Tibial artery (tissue), 4 donors: Measurements from ENCODE around the gene NKX1-2.

Experiments used
- DNase-seq, 2 donors: peaks; one replicate each; pipeline ENCODE4 v3.0.0-alpha.2; 2019
- H3K27ac ChIP-seq, 2 donors: fragments of 200-600 bp; sonication (generic) in 1 of 2; 1 replicate in 1 of 2; 2 replicates in 1 of 2; pipeline ENCODE4 v1.5.1; 2018 to 2019; ENCODE audit warnings: mild to moderate bottlenecking in 1 of 2
- H3K27me3 ChIP-seq, 2 donors: fragments of 200-600 bp; sonication (generic) in 1 of 2; one replicate each; pipeline versions ENCODE4 v1.5.1 to v1.6.0; 2016 to 2019
- H3K36me3 ChIP-seq, 3 donors: fragments of 200-600 bp; sonication (generic) in 2 of 3; one replicate each; pipeline ENCODE4 v1.5.1; 2016 to 2019; ENCODE audit warnings: mild to moderate bottlenecking in 2 of 3
- H3K4me1 ChIP-seq, 4 donors: fragments of 200-600 bp; sonication (generic) in 2 of 4; 1 replicate in 3 of 4; 2 replicates in 1 of 4; pipeline ENCODE4 v1.5.1; 2016 to 2019
- H3K4me3 ChIP-seq, 2 donors: fragments of 200-600 bp; sonication (generic) in 1 of 2; 1 replicate in 1 of 2; 2 replicates in 1 of 2; pipeline ENCODE4 v1.5.1; 2018 to 2019; ENCODE audit warnings: mild to moderate bottlenecking in 2 of 2
- H3K9me3 ChIP-seq, 3 donors: fragments of 200-600 bp; sonication (generic) in 1 of 3; one replicate each; pipeline ENCODE4 v1.5.1; 2016 to 2019
- intact Hi-C: fragments of 100-400 bp; cut with DNase I; formaldehyde crosslinking; loops from one replicate; pipeline ENCODE4 v1.15.0; 2023; ENCODE audit warnings: low total_unique reads
- TF ChIP-seq, protein P1 (sequence below), 2 experiments: fragments of 200-600 bp in 1 of 2; fragments of 450-650 bp in 1 of 2; IDR thresholded peaks; one replicate each; pipeline ENCODE4 v1.5.1; 2017 to 2019; ENCODE audit warnings: antibody characterized with exemption in 2 of 2, mild to moderate bottlenecking in 1 of 2, moderate library complexity in 1 of 2

Gene NKX1-2

GRCh38 chr10:124469956-124470484 lies 20.2 kb upstream of the NKX1-2 start:
- intact Hi-C loops = loop anchor here (5.0 kb wide), 1 partner anchor 672 kb away; no protein-coding TSS in a partner anchor

DNA sequence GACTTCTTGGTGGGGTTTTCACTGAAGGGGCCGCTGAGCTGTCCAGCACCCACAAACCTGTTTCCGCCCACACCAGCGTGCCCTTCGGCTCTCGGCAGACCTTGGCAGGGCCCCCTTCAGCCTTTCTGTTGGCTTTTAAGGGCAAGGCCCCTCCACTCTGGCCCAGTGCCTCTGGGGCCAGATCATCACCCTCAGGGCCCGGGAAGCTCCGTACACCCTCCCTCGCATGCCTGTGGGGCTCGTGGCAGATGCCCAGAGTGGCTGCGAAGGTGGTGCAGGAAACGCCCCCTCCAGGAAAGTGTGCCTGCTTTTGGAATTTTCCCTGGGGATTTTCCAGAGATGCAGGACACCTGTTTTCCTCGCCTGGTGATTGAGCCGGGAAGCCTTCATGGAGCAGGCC lies 18.8 kb upstream of the NKX1-2 start:
- Histone ChIP-seq H3K9me3 (no peaks in the 10 kb centered on the region), H3K4me1 (no peaks in the 10 kb centered on the region), H3K27ac (no peak overlapping the region), H3K4me3 (no peak overlapping the region), H3K36me3 (no peaks in the 10 kb centered on the region), H3K27me3 (no peaks in the 10 kb centered on the region)
- TF ChIP-seq, protein P1, sequence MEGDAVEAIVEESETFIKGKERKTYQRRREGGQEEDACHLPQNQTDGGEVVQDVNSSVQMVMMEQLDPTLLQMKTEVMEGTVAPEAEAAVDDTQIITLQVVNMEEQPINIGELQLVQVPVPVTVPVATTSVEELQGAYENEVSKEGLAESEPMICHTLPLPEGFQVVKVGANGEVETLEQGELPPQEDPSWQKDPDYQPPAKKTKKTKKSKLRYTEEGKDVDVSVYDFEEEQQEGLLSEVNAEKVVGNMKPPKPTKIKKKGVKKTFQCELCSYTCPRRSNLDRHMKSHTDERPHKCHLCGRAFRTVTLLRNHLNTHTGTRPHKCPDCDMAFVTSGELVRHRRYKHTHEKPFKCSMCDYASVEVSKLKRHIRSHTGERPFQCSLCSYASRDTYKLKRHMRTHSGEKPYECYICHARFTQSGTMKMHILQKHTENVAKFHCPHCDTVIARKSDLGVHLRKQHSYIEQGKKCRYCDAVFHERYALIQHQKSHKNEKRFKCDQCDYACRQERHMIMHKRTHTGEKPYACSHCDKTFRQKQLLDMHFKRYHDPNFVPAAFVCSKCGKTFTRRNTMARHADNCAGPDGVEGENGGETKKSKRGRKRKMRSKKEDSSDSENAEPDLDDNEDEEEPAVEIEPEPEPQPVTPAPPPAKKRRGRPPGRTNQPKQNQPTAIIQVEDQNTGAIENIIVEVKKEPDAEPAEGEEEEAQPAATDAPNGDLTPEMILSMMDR (IDR thresholded peaks at IDR 0.05) = no peak
- no peak for DNase-seq
- intact Hi-C loops = no loop called here

More at GRCh38 chr10:124469956-124470484, 20.2 kb upstream of the NKX1-2 start:
- Histone ChIP-seq H3K4me1 (no peaks in the 10 kb centered on the region), H3K27me3 (no peaks in the 10 kb centered on the region), H3K9me3 (no peaks in the 10 kb centered on the region), H3K4me3 (no peak overlapping the region), H3K27ac (no peak overlapping the region), H3K36me3 (no peaks in the 10 kb centered on the region)
- no peak for DNase-seq
- TF ChIP-seq, protein P1 (IDR thresholded peaks at IDR 0.05) = no peak

GRCh38 chr10:124467165-124467564 lies 17.3 kb upstream of the NKX1-2 start:
- H3K27ac ChIP-seq = no peak overlapping the region
- H3K27me3 ChIP-seq = no peaks in the 10 kb centered on the region
- H3K36me3 ChIP-seq = no peaks in the 10 kb centered on the region
- TF ChIP-seq, protein P1 (IDR thresholded peaks at IDR 0.05) = no peak
- H3K4me3 ChIP-seq = no peak overlapping the region
- DNase-seq = no peak
- intact Hi-C loops = no loop called here
- H3K4me1 ChIP-seq = peaks cover 0 to 3% (median 0%) of the 10 kb centered on the region in 4 donors
- H3K9me3 ChIP-seq = no peaks in the 10 kb centered on the region

DNA sequence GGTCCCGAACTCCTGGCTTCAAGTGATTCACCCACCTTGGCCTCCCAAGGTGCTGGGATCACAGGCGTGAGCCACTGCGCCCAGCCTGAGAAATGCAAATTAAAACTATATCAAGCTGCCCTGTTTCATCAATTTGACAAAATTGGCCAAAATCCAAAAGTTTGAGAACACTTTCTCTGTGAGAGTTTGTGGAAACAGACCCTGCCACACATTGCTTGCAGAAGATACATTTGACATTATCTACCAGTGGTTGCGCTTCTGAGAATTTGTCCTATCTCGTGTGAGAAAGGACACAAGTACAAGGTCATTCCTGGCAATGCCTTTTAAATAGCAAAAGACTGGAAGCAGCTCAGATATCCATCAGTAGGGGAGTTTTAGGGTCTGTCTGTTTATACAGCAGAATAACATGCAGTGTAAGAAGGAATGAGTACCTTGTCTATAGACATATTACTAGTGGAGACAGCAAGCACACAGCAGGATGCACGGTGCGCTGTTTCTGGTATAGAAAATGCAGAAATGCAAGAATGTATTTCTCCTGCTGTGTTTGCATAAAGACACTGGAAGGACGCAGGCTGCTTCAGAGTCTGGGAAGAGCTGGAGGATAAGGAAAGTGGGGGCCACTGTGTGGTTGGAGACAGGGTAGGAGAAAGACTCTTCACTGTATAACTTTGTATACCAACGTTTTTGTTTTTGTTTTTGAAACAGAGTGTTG lies 16.1 kb upstream of the NKX1-2 start:
- intact Hi-C loops = no loop called here
- no peaks in the 10 kb centered on the region for H3K36me3 ChIP-seq
- DNase-seq = no peak
- no peaks in the 10 kb centered on the region for H3K9me3 ChIP-seq
- no peaks in the 10 kb centered on the region for H3K27me3 ChIP-seq
- no peak overlapping the region for H3K4me3 ChIP-seq
- no peak overlapping the region for H3K27ac ChIP-seq
- TF ChIP-seq, protein P1 (IDR thresholded peaks at IDR 0.05) = no peak
- peaks cover 0 to 6% (median 0%) of the 10 kb centered on the region in 4 donors for H3K4me1 ChIP-seq

DNA sequence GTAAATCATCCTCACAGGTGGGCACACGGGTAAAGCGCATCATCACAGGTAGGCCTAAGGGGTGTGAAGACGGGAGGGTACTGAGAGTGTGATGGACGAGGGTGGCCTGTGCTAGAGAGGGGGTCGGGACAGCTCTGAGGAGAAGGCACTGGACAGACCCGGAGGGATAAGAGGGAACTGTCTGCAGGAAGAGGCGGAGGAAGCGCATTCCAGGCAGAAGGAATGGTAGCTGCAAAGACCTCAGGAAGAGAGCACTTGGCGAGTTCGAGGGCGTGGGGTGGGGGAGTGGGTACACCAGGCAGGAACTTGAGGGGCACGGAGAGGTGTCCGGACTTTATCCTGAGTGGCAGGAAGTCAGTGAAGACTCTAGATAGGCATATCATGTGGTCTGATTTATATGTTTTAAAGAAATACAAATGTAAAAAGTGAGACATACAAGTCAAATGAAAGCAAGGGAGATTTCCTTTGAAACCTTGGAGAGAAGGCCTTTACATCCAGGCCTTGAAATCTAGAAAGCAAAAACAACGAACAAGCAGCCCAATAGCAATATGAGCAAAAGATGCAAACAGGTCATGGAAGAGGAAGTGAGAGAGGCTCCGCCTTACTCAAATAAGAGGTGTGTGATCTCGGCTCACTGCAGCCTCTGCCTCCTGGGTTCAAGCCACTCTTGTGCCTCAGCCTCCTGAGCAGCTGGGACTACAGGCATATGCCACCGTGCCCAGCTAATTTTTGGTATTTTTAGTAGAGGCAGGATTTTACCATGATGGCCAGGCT lies 15.4 kb upstream of the NKX1-2 start:
- DNase-seq = no peak
- no peaks in the 10 kb centered on the region for H3K36me3 ChIP-seq
- H3K9me3 ChIP-seq = no peaks in the 10 kb centered on the region
- peaks cover 0 to 6% (median 0%) of the 10 kb centered on the region in 4 donors for H3K4me1 ChIP-seq
- H3K27ac ChIP-seq = no peak overlapping the region
- TF ChIP-seq, protein P1 (IDR thresholded peaks at IDR 0.05) = no peak
- intact Hi-C loops = no loop called here
- no peak overlapping the region for H3K4me3 ChIP-seq
- H3K27me3 ChIP-seq = no peaks in the 10 kb centered on the region
